ENCODE measurements around the gene NTF4. TPM values are rescaled to one million over a fixed set of nuclear protein-coding genes. Genes with fewer than 3 reads are reported as not detected.
"Not testable (repeated sequence)": the region's sequence is repeated elsewhere in the genome, so short reads cannot be mapped to it uniquely, and the experiment has no call there.

The NTF4 gene
- polyA plus RNA-seq, 3 donors = 3.2 to 6.5 (median 5.7) TPM

GRCh38 chr19:49025088-49025487 is 39.5 kb downstream of the NTF4 start:
- DNase-seq = not testable (repeated sequence)

- DNase-seq = not testable (repeated sequence)
Measured at GRCh38 chr19:49024233-49024632, 40.4 kb downstream of the NTF4 start, which contains the start of gene CGB3. Gene CGB3 (minus strand): TSS chr19:49024333. CDS start chr19:49023971, 362 bp downstream.

GRCh38 chr19:49022116-49022515 is 42.5 kb downstream of the NTF4 start:
- no peak for DNase-seq

- no peak for DNase-seq
Measured at GRCh38 chr19:49020931-49021895, 43.4 kb downstream of the NTF4 start.

GRCh38 chr19:49020342-49020741 is 44.3 kb downstream of the NTF4 start:
- no peak for DNase-seq

- DNase-seq = no peak
Measured at GRCh38 chr19:49019242-49019932, 45.2 kb downstream of the NTF4 start.

- DNase-seq = not testable (repeated sequence)
Measured at GRCh38 chr19:49018388-49019241, 46.0 kb downstream of the NTF4 start.

- DNase-seq = peak; percentile 48
Measured at GRCh38 chr19:49017666-49018351, 46.8 kb downstream of the NTF4 start.

- DNase-seq = no peak
Measured at GRCh38 chr19:49017041-49017665, 47.5 kb downstream of the NTF4 start, which contains the start of gene LHB. Gene LHB (minus strand): TSS chr19:49017091. CDS start chr19:49017081, 10 bp downstream.

GRCh38 chr19:49016067-49016839 is 48.4 kb downstream of the NTF4 start:
- DNase-seq = no peak

- DNase-seq = no peak
Measured at GRCh38 chr19:49014870-49015255, 49.8 kb downstream of the NTF4 start.

- DNase-seq = no peak
Measured at GRCh38 chr19:49014123-49014869, 50.3 kb downstream of the NTF4 start.

GRCh38 chr19:49011194-49011593 is 53.4 kb downstream of the NTF4 start:
- no peak for DNase-seq

Other genes starting within 250 kb of the NTF4 start
- gene HSD17B14, start 228.3 kb downstream of the NTF4 start, polyA plus RNA-seq (ENCODE audit: insufficient read length in 3 of 3) = 10 to 100 TPM; 38.3 to 44.8 (median 43.3) TPM
- 10 to 100 TPM; 25.2 to 29.4 (median 25.7) TPM for gene PLEKHA4, start 196.2 kb downstream of the NTF4 start, polyA plus RNA-seq (ENCODE audit: insufficient read length in 3 of 3)
- 10 to 100 TPM; 33.8 to 36.6 (median 33.9) TPM for gene PPP1R15A, start 192.4 kb downstream of the NTF4 start, polyA plus RNA-seq (ENCODE audit: insufficient read length in 3 of 3)
- 1 to 10 TPM in 1 of 3 donors, under 1 TPM in 2; 0.70 to 1.5 (median 0.96) TPM for gene TULP2, start 166.1 kb downstream of the NTF4 start, polyA plus RNA-seq (ENCODE audit: insufficient read length in 3 of 3)
- 100 to 1,000 TPM; 311 to 334 (median 332) TPM for gene NUCB1, start 164.5 kb downstream of the NTF4 start, polyA plus RNA-seq (ENCODE audit: insufficient read length in 3 of 3)
- gene DHDH, start 131.1 kb downstream of the NTF4 start, polyA plus RNA-seq (ENCODE audit: insufficient read length in 3 of 3) = 10 to 100 TPM in 1 of 3 donors, 1 to 10 TPM in 2; 8.5 to 11.6 (median 9.7) TPM
- gene BAX, start 109.9 kb downstream of the NTF4 start, polyA plus RNA-seq (ENCODE audit: insufficient read length in 3 of 3) = 10 to 100 TPM; 76.5 to 91.9 (median 87.6) TPM
- 1,000 to 10,000 TPM; 2,476 to 3,205 (median 2,712) TPM for gene FTL, start 99.5 kb downstream of the NTF4 start, polyA plus RNA-seq (ENCODE audit: insufficient read length in 3 of 3)
- gene GYS1, start 71.5 kb downstream of the NTF4 start, polyA plus RNA-seq (ENCODE audit: insufficient read length in 3 of 3) = 10 to 100 TPM; 42.9 to 56.7 (median 55.5) TPM
- gene RUVBL2, start 70.9 kb downstream of the NTF4 start, polyA plus RNA-seq (ENCODE audit: insufficient read length in 3 of 3) = 100 to 1,000 TPM in 2 of 3 donors, 10 to 100 TPM in 1; 96.2 to 118 (median 101) TPM
- gene LHB, start 47.7 kb downstream of the NTF4 start, polyA plus RNA-seq (ENCODE audit: insufficient read length in 3 of 3) = under 1 TPM in 2 of 3 donors, not detected in 1; 0.30 to 0.71 TPM
- not detected for gene CGB3, start 40.5 kb downstream of the NTF4 start, polyA plus RNA-seq (ENCODE audit: insufficient read length in 3 of 3)
- not detected for gene CGB2, start 32.9 kb downstream of the NTF4 start, polyA plus RNA-seq (ENCODE audit: insufficient read length in 3 of 3)
- gene CGB1, start 27.9 kb downstream of the NTF4 start, polyA plus RNA-seq (ENCODE audit: insufficient read length in 3 of 3) = not detected
- gene CGB5, start 21.0 kb downstream of the NTF4 start, polyA plus RNA-seq (ENCODE audit: insufficient read length in 3 of 3) = under 1 TPM in 1 of 3 donors, not detected in 2; 0.20 TPM
- gene CGB8, start 15.7 kb downstream of the NTF4 start, polyA plus RNA-seq (ENCODE audit: insufficient read length in 3 of 3) = under 1 TPM in 1 of 3 donors, not detected in 2; 0.39 TPM
- 1 to 10 TPM in 2 of 3 donors, under 1 TPM in 1; 0.74 to 1.4 (median 1.2) TPM for gene CGB7, start 7.1 kb downstream of the NTF4 start, polyA plus RNA-seq (ENCODE audit: insufficient read length in 3 of 3)
- under 1 TPM; 0.03 to 0.13 (median 0.05) TPM for gene KCNA7, start 7.9 kb upstream of the NTF4 start, polyA plus RNA-seq (ENCODE audit: insufficient read length in 3 of 3)
- gene SNRNP70, start 20.6 kb upstream of the NTF4 start, polyA plus RNA-seq (ENCODE audit: insufficient read length in 3 of 3) = 100 to 1,000 TPM; 322 to 406 (median 393) TPM
- 10 to 100 TPM in 2 of 3 donors, 1 to 10 TPM in 1; 9.0 to 11.5 (median 10.1) TPM for gene LIN7B, start 49.6 kb upstream of the NTF4 start, polyA plus RNA-seq (ENCODE audit: insufficient read length in 3 of 3)
- 1 to 10 TPM; 1.1 to 1.4 (median 1.1) TPM for gene C19orf73, start 54.3 kb upstream of the NTF4 start, polyA plus RNA-seq (ENCODE audit: insufficient read length in 3 of 3)
- 1 to 10 TPM; 6.7 to 9.4 (median 9.0) TPM for gene PPFIA3, start 54.7 kb upstream of the NTF4 start, polyA plus RNA-seq (ENCODE audit: insufficient read length in 3 of 3)
- 10 to 100 TPM; 24.8 to 36.4 (median 33.1) TPM for gene HRC, start 90.6 kb upstream of the NTF4 start, polyA plus RNA-seq (ENCODE audit: insufficient read length in 3 of 3)
- gene TRPM4, start 93.0 kb upstream of the NTF4 start, polyA plus RNA-seq (ENCODE audit: insufficient read length in 3 of 3) = 10 to 100 TPM; 29.4 to 62.7 (median 39.0) TPM